ACC112 (cell line): ENCODE measurements around the gene TMEM40.

Experiments used
- H2AFZ ChIP-seq: fragments of 200-600 bp; sonication (generic); one replicate; pipeline ENCODE4 v1.6.0; 2017; ENCODE audit warnings: antibody characterized with exemption, low read length; ENCODE audit not compliant: unreplicated experiment
- H3K27ac ChIP-seq: fragments of 200-600 bp; sonication (generic); 2 replicates; pipeline ENCODE4 v1.5.1; 2014; ENCODE audit warnings: low read depth, mild to moderate bottlenecking, antibody characterized with exemption, low read length, moderate library complexity
- H3K27me3 ChIP-seq: fragments of 200-600 bp; sonication (generic); 2 replicates; pipeline ENCODE4 v1.6.1; 2014; ENCODE audit warnings: mild to moderate bottlenecking, antibody characterized with exemption, low read length, moderate library complexity, mixed read lengths; ENCODE audit not compliant: insufficient read depth
- H3K36me3 ChIP-seq: fragments of 200-600 bp; sonication (generic); 2 replicates; pipeline ENCODE4 v1.6.1; 2016; ENCODE audit warnings: mild to moderate bottlenecking, antibody characterized with exemption, low read length, moderate library complexity, mixed read lengths; ENCODE audit not compliant: insufficient read depth
- H3K4me1 ChIP-seq: fragments of 200-600 bp; sonication (generic); one replicate; pipeline ENCODE4 v1.6.1; 2016; ENCODE audit warnings: low read length, mixed read lengths; ENCODE audit not compliant: insufficient read depth, unreplicated experiment, control insufficient read depth
- H3K4me3 ChIP-seq: fragments of 200-600 bp; sonication (generic); 2 replicates; pipeline ENCODE4 v1.5.1; 2014; ENCODE audit warnings: mild to moderate bottlenecking, low read depth, low read length
- H3K79me2 ChIP-seq: fragments of 200-600 bp; sonication (generic); one replicate; pipeline ENCODE4 v1.6.0; 2016; ENCODE audit warnings: low read length; ENCODE audit not compliant: control insufficient read depth, unreplicated experiment, insufficient read depth

Gene TMEM40

GRCh38 chr3:12759693-12760565, 870 bp upstream of the TMEM40 start:
- Histone ChIP-seq H3K4me1 (peaks cover 20% of the 10 kb centered on the region), H2AFZ (no peak overlapping the region), H3K27ac (no peak overlapping the region), H3K36me3 (no peaks in the 10 kb centered on the region), H3K79me2 (no peaks in the 10 kb centered on the region), H3K4me3 (no peak overlapping the region), H3K27me3 (no peaks in the 10 kb centered on the region)

DNA sequence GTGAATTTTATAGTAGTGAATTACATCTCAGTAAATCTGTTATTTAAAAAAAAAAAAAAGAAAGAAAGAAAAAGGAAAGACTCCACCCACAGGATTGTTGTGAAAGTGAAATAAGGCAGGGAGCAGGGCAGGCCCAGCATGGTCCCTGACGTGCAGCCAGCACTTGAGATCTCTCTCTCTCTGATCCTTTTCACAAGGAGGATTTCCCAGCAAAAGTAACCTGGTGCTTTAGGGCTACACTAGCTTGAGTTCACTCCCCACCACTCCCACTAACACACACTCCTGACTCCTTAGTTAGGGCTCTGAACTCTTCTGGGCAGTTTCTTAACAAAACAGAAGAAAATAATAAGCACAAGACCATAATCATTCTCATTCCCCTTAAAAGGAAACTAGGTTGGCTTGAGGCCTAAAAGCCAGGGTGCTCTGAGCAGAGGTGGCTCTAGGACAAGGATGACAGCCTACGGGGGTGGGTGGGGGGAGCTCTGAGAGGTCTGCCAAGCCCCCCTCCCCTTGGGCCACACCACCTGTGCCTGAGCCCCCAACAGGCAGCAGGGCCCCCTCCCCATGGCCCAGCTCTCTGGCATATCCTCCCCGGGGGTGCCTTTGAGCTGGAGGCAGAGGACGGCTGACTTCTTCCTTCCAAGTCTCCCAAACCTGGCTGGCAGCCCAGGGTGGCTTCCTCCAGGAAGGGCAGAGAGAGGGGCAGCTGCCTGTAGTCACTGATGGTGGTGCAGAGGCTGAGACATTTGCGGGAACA, 856 bp downstream of the TMEM40 start:
- H3K27me3 ChIP-seq = no peaks in the 10 kb centered on the region
- no peaks in the 10 kb centered on the region for H3K79me2 ChIP-seq
- H3K27ac ChIP-seq = peak overlapping the region; percentile 83
- no peaks in the 10 kb centered on the region for H3K36me3 ChIP-seq
- H2AFZ ChIP-seq = peak overlapping the region; percentile 81
- no peak overlapping the region for H3K4me3 ChIP-seq
- H3K4me1 ChIP-seq = peaks cover 21% of the 10 kb centered on the region

GRCh38 chr3:12756635-12757034, 2.4 kb downstream of the TMEM40 start:
- Histone ChIP-seq H3K79me2 (no peaks in the 10 kb centered on the region), H3K27ac (no peak overlapping the region), H3K36me3 (no peaks in the 10 kb centered on the region), H3K4me3 (no peak overlapping the region), H3K27me3 (no peaks in the 10 kb centered on the region), H2AFZ (no peak overlapping the region), H3K4me1 (peaks cover 29% of the 10 kb centered on the region)

- H3K4me1 ChIP-seq = peaks cover 29% of the 10 kb centered on the region
- no peak overlapping the region for H3K27ac ChIP-seq
- no peaks in the 10 kb centered on the region for H3K36me3 ChIP-seq
- H3K4me3 ChIP-seq = no peak overlapping the region
- no peak overlapping the region for H2AFZ ChIP-seq
- H3K79me2 ChIP-seq = no peaks in the 10 kb centered on the region
- no peaks in the 10 kb centered on the region for H3K27me3 ChIP-seq
Observed at GRCh38 chr3:12756175-12756574, 2.9 kb downstream of the TMEM40 start.

GRCh38 chr3:12755754-12756153, 3.3 kb downstream of the TMEM40 start:
- Histone ChIP-seq H3K4me3 (no peak overlapping the region), H3K36me3 (no peaks in the 10 kb centered on the region), H2AFZ (no peak overlapping the region), H3K4me1 (peaks cover 32% of the 10 kb centered on the region), H3K79me2 (no peaks in the 10 kb centered on the region), H3K27me3 (no peaks in the 10 kb centered on the region), H3K27ac (no peak overlapping the region)

DNA sequence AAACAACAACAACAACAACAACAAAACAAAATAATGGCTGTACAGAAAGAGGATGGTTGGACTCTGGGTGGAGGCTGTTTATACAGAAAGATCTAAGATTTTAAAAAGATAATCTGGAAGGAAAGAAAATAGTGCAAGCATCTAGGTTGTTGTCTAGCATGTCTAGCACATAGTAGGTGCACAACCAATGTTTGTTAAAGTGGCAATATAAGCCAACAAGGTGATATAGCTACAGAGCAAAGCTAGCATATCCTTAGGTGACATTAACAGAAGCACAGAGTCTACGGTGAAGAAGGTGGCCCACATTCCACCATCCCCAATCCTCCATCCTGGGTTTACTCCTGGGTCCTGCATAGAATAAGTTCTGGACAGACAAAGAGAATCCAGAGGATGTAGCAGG, 4.7 kb downstream of the TMEM40 start:
- no peak overlapping the region for H2AFZ ChIP-seq
- no peaks in the 10 kb centered on the region for H3K36me3 ChIP-seq
- H3K79me2 ChIP-seq = no peaks in the 10 kb centered on the region
- no peaks in the 10 kb centered on the region for H3K27me3 ChIP-seq
- H3K4me1 ChIP-seq = peaks cover 39% of the 10 kb centered on the region
- H3K27ac ChIP-seq = no peak overlapping the region
- no peak overlapping the region for H3K4me3 ChIP-seq

DNA sequence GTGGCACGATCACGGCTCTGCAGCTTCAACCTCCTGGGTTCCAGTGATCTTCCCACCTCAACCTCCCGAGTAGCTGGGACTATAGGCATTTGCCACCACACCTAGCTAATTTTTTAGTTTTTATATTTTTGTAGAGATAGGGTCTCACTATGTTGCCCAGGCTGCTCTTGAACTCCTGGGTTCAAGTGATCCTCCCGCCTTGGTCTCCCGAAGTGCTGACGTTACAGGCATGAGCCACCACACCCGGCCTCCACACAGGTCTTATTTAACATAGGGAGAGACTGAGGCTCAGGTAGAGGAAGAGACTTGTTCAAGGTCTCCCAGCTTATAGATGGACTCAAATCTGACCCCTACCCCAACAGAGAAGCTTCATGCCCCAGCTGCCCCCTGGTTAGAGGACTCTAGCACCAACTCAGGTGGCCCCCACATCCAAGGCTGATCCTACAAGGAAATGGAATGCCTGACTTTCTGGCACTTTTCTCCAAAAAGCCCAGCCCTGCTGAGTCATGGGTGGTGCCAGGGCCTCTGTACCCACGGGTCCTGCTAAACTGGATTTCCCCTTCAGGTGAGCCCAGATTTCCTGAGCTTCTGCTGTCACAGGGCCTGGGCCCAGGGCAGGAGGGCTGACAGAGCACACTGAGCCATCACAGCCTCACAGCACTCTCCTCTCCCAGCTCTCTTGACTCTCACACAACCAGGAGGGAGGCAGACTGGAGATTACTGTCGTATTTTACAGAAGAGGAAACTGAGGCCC, 5.6 kb downstream of the TMEM40 start:
- Histone ChIP-seq H3K4me3 (no peak overlapping the region), H3K79me2 (no peaks in the 10 kb centered on the region), H3K36me3 (no peaks in the 10 kb centered on the region), H2AFZ (no peak overlapping the region), H3K27ac (no peak overlapping the region), H3K4me1 (peaks cover 31% of the 10 kb centered on the region), H3K27me3 (no peaks in the 10 kb centered on the region)

DNA sequence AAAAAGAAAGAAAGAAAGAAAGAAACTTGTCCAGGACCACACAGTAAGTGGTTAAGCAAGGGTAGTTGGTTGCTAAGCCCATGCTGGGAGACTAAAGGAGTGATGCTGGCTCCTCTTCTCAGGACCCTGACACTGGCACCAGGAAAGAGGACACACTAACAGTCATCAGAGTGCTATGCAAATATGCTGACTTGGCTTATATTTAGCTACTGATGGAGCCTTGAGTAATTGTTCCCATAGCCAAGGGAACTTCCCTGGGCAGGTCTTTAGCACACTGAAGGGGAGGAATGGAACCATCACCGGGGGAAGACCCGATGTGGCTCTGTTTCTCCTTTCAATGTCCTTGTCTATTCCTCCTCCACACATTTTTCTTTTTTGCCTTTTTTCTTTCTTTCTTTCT, 6.2 kb downstream of the TMEM40 start:
- Histone ChIP-seq H3K36me3 (no peaks in the 10 kb centered on the region), H2AFZ (no peak overlapping the region), H3K27ac (no peak overlapping the region), H3K4me3 (no peak overlapping the region), H3K4me1 (peaks cover 26% of the 10 kb centered on the region), H3K27me3 (no peaks in the 10 kb centered on the region), H3K79me2 (no peaks in the 10 kb centered on the region)

DNA sequence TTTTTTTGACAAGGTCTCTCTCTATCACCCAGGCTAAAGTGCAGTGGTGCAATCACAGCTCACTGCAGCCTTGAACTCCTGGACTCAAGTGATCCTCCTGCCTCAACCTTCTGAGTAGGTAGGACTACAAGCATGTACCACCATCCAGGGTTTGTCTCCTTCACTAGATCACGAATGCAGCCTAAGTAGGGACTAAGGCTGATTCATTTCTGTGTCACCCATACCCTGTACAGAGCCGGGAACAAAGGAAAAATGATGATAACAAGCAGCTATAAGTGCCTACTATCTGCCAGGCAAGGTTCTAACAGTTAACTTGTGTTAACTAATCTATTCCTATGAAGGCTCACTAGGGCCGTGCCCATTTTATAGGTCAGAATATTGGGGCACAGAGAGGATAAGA, 7.0 kb downstream of the TMEM40 start:
- Histone ChIP-seq H3K36me3 (no peaks in the 10 kb centered on the region), H2AFZ (no peak overlapping the region), H3K79me2 (no peaks in the 10 kb centered on the region), H3K4me3 (no peak overlapping the region), H3K4me1 (peaks cover 26% of the 10 kb centered on the region), H3K27me3 (no peaks in the 10 kb centered on the region), H3K27ac (no peak overlapping the region)

DNA sequence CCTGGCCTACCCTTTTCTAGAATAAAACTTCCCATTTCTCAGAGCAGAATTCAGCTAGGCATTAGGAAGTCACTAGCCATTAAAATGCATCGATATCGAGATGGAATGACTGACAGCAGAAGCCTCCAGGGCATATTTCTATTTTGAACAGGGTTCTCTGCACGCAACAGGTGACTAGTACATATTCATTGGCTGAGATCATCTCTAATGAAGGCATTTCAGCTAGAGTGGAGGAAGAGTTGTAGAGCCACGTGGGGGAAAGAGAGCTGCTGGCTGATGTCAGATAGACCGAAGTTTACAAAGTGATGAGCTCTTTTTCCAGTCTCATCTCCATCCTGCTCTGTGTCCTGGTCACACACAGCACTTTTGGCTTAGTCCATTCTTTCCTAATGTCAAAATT, 7.5 kb downstream of the TMEM40 start:
- H3K4me3 ChIP-seq = no peak overlapping the region
- H3K27ac ChIP-seq = no peak overlapping the region
- H3K27me3 ChIP-seq = no peaks in the 10 kb centered on the region
- H3K79me2 ChIP-seq = no peaks in the 10 kb centered on the region
- peaks cover 26% of the 10 kb centered on the region for H3K4me1 ChIP-seq
- H2AFZ ChIP-seq = no peak overlapping the region
- no peaks in the 10 kb centered on the region for H3K36me3 ChIP-seq
